Measurements from ENCODE around the gene RFX4.
A peak's percentile ranks its signal among the peaks of the same experiment; 100 is the strongest.
"Not testable (repeated sequence)": the region's sequence is repeated elsewhere in the genome, so short reads cannot be mapped to it uniquely, and the experiment has no call there.

RFX4 gene

DNA sequence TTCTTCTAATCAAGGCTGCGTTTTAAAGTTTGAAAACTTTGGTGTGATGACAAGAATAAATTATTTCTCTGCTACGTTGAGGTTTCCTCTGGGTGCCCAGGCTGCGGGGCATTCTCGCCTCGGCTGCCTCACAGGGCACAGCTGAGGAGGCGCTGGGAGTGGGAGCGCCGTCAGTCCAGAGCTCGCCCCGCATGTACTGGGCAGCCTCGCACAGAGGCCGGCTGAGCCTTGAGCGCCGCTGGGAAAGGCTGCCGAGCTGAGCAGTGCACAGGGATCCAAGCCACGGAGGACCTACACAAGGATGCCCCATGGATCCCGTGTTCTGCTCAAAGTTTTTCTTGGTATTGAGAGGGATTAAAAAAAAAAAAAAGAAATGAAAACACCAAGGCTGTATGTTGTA is 11.6 kb downstream of the RFX4 start:
- no peak for DNase-seq

DNA sequence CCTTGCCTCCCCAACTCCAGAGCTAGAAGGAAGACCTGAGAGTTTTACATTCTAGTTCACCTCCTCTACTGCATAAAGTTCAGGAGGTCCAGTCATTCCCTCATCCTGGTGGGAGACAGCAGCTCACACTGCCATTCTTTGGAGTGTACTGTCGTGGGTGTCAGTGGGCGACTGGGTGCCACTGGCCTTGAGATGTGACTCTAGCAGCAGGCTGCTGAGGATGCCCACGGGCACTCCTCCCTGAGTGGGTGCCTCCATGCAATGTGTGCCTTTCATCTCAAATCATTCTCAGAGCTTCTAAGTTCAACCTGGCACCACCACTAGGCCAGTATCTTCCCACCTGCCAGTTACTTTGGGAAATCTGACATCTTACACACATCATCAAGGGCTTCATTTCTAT is 12.5 kb downstream of the RFX4 start:
- DNase-seq = no peak

DNA sequence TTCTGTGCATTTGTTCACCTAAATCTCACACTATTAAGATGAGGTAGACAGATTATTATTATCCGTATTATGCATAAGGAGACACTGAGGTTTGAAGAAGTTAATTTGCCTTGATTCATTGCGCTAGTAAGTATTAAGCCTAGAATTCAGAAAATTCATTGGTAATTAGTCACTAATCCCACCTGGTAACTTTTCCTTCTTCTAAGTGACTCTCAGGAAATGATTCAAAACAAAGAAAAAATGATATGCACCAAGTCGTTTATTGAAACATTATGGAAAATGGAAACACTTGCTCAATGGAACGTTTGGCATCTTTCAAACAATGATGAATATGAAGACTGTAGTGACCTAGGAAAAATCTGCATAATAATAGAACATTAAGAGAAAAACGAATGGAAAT is 15.2 kb downstream of the RFX4 start:
- no peak for DNase-seq

DNA sequence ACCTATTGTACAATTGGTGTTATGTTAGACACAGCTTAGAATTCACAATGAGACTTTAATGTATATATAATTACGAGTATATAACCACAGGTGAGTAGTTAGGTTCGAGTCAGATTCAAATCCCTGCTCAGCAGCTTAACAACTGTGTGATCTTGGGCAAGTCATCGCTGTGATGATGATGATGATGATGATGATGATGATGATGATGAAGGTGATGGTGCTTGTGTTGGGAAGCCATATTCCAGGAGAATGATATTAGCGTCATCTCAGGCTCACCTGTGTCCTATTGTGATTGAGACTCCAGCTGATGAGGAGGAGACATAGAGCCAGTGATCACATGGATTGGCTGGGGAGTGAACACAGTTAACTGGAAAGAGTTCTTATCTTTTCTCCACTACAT is 16.5 kb downstream of the RFX4 start:
- no peak for DNase-seq

DNA sequence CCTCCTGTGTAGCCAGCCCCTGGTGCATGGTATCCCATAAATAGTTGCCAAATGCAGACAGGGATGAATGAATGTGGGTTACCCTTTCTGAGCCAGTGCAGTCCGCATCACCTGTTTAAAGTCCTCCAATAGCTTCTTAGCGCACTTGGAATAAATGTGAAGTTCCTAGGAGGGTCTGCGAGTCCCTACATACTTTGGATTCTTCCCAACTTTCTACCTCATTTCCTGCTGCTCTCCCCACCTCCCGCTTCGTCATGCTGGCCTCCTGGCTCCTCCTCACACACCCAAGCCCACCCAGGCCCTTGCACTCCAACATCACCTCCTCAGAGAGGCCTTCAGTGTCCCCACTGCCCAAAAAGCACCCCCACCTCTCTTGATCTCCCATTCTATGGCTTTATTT is 17.7 kb downstream of the RFX4 start:
- DNase-seq = no peak

DNA sequence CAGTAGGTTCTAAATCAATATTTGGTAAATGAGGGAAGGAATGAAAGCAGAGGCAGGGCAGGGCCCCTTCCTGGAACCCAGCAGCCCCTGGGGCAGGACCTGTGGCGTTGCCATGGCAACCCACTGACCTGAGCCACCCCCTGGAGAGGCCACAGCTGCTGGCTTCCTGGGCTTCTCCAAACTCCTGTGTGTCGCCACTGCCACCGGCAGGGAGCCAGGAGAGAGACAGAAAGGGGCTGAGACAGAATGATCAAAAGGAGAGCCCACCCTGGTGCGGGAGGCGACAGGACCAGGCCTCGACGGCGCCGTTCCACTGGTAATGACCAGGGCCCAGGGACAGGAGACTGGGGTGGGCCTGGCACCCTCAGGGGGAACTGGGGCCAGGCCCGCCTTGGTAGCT is 18.2 kb downstream of the RFX4 start:
- DNase-seq = no peak

DNA sequence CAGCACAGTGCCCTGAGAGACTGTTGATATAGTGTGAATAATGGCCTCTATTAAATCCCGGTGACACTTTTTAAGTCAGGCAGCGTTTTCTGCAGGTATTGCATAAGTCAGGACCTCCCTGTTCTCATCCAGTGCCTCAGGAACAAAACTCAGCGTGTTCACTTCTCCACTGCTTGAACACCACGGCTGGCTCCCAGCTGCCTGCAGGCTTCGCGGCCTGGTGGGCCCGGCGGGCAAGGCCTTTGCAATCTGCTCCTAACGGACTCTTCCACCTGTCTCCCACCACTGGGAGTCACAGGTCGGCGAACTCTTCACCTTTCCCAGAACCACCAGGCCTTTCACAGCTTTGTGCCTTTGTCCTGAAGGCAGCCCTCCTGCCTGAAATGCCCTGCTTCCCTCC is 18.7 kb downstream of the RFX4 start:
- no peak for DNase-seq

DNA sequence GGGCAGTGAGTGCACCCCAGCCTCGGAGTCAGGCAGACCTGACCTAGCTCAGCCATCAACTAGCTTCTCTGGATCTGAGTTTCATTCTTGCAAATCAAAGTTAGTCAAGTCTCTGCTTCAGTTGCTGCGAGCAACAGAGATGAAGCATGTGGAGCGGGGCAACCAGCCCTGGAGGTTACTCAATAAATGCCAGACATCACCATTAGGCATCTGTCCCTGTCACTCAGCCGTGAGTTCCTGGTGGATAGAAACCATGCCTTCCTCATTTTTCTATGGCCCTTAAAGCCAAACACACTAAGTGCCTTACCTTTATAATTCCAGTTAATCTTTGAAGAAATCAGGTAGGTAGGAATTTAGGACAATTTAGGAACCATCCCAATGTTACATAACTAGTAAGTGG is 19.3 kb downstream of the RFX4 start:
- DNase-seq = no peak

DNA sequence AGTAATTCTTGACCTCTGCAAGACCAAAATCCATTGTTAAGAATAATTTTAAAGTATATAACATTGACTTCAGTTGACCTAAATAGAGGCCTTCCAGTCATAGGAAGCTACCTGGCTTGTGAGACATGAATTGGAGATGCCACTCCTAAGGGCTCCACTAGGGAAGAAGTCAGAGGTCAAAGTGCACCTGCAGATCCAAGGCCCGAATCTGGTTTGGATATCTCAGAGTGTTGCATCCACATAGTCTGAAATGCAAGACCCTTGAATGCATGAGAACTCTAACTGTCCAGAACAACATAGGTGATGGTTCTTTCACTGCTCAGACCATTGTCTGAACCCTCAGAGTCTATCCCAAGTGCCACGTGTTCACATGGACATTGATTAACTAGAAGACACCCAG is 22.4 kb downstream of the RFX4 start:
- DNase-seq = no peak

DNA sequence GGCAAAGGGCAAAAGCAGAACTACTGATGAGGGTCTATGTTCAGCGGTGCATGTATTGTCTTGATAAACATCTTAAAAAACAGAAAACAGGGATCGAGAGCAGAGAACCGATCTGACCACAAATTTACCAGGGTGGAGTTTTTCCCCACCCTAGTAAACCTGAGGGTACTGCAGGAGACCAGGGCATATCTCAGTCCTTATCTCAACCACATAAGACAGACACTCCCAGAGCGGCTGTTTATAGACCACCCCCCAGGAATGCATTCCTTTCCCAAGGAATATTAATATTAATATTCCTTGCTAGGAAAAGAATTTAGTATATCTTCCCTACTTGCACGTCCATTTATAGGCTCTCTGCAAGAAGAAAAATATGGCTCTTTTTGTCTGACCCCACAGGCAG is 37.8 kb downstream of the RFX4 start:
- DNase-seq = not testable (repeated sequence)

DNA sequence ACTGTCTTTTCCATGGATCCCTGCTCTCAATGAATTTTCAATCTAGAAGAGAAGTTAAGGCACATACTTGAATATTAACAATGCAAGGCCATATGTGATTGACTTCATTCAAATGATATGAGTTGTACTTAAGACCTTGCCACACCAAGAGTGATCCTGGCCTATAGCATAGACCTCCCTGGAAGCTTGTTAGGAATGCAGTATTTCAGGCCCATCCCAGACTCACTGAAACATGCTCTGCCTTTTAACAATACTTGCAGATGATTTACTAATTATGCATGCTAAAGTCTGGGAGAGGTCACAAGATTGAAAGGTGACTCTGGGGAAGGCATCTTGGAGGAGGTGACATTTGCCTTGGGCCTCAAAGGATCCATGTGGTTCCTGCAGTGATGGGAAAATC is 43.2 kb downstream of the RFX4 start:
- DNase-seq = no peak

DNA sequence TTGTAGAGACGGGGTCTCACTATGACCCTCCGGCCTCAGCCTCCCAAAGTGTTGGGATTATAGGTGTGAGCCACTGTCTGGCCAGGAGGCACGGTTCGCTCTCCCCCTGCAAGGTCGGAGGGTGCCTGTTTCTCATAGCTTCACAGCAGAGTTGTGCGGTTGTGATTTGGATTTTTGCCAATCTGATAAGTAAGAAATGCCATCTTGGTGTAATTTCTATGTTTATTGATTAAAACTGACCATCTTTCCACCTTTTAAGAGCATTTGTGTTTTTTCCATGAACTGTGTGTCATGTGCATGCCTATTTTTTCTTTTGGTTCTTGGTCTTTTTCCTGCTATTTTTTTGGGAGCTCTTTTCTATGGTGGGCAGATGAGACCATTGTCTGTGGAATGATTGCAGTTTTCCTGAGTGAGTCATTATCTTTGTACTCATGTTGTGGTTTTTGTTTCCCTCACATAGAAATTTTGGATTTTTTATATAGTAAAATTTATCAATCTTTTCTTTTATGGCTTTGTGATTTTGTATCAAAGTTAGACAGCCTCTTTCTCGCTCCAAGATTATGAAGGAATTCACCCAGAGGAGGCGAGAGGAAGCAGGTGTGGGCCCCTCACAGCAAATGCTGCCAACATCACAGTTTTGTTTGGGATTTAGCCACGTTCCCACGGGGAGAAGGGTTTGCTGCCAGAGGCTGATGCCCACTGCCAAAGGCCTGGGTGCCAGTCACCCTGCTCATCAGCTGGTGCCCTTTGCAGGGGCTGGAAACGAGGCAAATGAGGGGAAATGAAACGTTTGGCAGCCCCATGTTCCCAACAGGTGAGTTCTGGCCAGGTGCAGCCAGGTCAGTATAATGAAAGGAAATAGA is 47.2 kb downstream of the RFX4 start:
- no peak for DNase-seq

DNA sequence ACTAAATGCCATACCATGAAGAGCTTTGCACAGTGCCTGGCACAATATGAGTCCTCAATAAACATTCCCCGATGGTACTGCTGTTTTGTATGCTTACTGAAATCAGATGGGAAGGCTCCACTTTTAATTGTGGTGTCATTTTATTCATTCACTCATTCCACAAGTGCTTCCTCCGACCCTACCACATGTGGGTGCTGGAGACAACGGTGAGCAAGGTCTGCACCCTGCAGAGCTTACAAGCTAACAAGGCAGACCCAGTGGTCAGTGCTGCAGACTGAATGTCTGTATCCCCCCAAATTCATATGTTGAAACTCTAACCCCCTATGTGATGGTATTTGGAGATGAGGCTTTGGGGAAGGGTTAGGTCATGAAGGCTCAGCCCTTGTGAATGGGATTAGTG is 48.3 kb downstream of the RFX4 start:
- no peak for DNase-seq

DNA sequence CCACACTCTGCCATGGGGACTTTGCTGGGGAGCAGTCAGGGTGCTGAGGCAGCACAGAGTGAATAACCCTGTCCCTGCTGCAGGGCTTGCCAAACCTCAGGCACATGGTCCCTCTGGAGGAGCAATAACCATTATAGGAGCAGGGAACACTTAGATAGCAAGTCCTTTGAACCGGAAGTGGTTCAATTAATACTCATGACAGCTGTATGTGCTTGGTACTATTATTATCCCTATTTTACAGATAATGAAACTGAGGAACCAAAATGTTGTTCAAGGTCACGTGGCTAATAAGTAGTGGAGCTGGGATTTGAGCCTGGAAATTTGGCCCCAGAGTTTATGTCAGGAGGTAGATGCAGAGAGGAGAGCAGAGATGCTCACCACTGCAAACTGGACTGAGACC is 49.0 kb downstream of the RFX4 start:
- DNase-seq = no peak

DNA sequence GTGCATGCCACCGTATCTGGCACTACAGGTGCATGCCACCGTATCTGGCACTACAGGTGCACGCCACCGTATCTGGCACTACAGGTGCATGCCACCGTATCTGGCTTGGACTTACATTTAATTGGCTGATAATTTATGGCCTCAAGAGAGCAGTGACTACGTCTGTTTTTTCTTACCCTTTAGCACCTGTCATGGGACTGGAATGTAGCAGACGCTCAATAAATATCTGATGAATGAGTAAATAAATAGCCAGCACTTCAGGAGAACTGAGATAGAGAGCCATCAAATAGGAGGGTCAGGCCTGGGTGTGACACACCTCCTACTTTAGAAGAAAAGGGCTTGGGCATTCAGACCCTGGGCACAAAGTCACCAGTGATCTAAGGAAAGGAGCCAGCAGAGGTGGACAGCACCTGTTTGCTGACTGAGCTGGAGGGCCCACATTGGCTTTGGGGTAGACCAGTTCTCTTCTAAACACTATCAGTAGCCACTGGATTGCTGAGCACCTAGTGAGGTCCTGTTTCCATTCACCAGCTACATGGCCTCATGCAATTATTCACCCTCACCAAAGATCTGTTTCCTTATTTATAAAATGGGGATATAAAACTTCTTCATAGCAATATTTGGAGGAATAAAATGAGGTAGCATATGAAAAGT is 50.1 kb downstream of the RFX4 start:
- no peak for DNase-seq

DNA sequence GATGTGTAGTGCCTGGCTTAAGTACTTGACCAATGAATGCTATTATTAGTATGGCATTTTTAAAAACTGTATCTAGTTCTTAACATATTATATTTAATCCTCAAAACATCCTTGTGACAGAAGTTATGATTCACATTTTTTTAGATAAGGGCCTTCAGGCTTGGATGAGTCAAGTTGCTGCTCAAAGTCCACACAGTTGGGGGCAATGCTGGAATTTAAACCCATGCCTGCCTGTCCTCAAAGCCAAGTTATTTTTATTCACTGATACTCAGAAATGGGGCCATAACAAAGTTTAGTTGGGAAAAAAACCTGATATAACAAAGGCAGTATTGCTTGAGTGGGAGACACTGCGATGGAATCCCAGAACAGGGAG is 50.6 kb downstream of the RFX4 start:
- no peak for DNase-seq

DNA sequence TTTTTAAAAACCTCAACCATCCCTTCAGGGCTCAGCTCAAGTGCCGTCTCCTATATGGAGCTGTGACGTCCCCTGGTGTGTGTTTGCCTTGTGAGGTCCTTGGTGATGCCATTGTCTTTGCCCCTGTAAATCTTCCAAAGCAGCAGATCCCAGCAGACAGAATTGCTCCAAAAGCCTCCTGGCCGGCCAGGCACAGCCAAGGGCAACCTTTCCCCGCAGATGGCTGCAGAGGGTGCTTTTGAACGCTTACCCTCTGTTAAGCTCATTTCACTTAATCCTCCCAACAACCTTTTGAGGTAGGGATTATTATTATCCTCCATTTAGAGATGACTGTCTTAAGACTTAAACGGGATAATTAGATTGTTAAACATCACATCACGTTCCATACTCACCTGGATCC is 51.4 kb downstream of the RFX4 start:
- DNase-seq = no peak

DNA sequence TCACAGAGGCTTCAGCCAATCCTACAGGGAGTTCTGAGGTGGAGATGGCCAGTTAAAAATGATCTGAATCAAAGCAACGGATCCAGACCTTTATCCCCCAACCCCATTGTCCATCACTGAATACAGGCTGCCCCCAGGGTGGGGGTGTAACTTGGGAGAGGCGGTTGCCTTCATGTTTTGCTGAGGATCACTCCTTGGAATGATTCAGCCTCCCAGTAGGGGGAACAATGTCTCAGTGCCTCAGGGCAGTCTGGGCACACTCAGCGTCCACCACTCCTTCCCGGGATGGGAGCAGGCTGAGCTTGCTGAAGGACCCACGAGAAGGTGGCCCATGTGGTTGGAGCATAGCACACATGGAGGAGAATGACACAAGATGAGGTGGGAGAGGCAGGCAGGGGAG is 60.2 kb downstream of the RFX4 start:
- no peak for DNase-seq

DNA sequence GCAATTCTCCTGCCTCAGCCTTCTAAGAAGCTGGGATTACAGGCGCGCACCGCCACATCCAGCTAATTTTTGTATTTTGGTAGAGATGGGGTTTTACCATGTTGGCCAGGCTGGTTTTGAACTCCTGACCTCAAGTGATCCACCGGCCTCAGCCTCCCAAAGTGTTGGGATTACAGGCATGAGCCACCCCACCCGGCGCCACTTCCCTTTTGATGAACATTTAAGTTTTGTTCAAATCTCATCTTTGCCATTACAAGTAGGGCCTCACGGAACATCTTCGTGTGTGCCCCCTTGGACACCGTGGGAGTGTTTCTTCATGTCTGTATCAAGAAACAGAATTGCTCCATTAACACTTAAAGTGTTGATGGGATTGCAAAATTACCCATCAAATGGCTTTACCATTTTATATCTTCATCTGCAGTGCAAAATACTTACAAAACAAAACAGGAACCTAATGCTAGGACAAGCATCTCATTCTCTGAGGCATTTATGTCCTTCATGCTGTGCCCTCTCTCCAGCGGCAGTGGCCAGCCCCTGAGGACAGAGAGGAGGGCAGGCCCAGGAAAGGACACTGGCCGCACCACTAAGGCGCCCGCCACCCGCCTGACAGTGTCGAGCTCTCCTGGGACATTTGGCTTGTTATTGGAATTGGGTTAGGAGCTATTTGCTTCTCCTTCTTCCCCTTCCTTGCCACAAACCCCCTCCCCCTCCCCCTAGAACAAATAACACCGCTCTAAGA is 61.7 kb downstream of the RFX4 start:
- DNase-seq = no peak

DNA sequence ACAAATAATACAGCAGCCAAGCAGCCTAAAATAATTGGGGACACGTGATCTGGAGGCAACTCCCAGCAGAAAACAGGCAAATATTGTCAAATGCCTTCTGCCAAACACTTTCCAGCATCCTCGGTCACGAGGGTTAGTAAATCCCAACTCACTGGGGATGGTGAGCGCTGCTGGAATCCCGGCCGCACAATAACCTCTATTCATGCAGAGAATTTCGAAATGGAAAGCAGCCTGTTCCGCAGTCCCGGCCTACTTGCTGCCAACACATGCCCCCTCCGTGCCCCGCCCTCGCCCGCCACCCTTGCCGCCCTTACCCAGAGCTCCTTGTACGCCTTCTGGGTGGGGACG is 62.2 kb downstream of the RFX4 start:
- peak; percentile 84 to 86 for DNase-seq

DNA sequence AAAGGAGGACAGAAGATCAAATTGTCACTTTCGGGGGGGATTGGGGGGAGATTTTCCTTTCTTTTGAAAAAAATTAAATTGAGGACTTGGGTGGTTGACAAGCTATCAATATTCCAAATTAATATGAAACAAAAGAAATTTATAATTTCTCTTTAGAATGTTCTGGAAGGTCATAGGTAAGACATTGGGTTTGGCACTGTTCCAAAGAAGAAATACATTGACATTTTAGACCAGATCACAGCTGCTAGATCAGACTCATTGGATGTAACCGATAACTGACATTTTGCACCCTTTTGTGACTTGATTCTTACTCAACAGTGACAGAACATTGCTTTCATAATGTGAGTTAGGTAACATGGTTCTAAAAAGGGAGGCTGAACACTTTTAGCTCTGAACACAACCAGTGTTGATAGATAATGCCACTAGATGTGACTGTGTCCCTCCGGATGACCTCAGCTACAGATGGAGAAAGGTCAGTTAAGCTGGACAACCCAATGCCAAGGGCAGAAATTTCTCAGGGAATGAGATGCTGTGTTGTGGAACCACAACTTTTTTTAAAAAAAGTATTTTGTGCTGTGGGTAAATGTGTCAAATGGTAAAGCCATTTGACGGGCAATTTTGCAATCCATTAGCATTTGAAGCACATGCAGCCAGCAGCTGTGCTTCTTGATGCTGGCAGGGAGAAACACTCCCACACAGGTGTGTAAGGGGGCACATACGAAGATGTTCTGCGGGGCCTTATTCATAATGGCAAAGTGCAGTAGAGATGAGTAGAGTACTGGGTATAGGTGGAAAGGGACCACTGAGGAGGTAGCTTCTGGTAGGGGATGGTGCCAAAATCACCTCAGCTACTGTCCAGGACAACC is 62.9 kb downstream of the RFX4 start:
- no peak for DNase-seq

DNA sequence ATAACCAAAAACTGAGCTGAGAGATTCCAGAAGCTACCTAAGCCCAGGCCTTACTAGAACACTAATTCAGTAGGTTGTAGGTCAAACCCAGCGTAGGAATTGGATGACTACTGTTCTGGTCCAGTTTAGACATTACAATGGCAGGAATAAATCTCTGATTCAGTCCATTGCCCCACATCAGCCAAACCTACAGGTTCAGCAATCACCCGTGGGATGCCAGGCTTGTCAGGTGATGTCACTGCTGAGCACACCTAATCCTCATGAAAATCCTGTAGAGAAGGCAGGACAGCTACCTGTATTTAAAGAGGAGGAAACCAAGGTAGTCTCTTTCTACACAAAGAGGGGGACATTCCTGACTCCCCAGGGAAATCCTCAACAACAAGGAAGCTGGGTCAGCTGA is 63.7 kb downstream of the RFX4 start:
- DNase-seq = no peak

DNA sequence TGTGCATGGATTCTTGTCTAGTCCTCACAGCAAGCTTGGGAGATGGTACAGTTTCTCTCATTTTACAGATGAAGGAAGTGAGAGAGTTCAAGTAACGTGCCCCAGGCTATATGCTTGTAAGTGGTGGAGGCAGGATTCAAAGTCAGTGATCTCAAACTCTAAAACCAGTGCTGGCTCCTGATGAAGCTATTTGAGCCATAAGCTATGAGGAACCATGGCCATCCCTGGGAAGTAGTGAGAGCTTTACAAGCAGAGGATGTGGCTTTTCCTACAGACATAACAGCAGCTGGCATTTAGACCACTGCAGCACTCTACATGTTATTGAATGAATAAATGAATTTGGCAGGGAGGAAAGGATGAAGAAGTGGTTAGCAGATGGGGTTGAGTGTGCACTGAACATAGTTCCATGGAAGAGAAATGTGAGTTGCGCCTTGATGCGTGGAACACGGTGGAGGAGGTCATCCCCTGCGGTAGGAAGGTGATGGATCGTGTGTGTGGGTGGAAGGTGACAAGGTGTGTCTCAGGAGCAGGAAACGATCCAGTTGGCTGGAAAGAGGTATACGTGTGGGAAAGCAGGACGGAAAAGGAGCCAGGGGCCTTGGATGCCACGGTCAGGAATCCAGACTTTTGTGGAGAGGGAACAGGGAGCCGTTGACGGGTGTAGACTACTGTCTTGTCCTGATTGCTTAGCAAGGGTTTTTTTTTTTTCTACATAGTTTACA is 65.2 kb downstream of the RFX4 start:
- no peak for DNase-seq

Data from NCI-H526 (cell line).